GM21528 (cell line): Measurements from ENCODE around the gene CSRNP3.
"Not testable (repeated sequence)": the region's sequence is repeated elsewhere in the genome, so short reads cannot be mapped to it uniquely, and the experiment has no call there.

Experiments used
- ATAC-seq: cut with Tn5 transposase; IDR thresholded peaks from one replicate; pipeline ENCODE4 v1.9.1; 2021; ENCODE audit warnings: mild to moderate bottlenecking, moderate library complexity; ENCODE audit not compliant: unreplicated experiment, low FRiP score

CSRNP3 gene

GRCh38 chr2:165627470-165627869, 158.0 kb downstream of the CSRNP3 start:
- ATAC-seq, result no peak

DNA sequence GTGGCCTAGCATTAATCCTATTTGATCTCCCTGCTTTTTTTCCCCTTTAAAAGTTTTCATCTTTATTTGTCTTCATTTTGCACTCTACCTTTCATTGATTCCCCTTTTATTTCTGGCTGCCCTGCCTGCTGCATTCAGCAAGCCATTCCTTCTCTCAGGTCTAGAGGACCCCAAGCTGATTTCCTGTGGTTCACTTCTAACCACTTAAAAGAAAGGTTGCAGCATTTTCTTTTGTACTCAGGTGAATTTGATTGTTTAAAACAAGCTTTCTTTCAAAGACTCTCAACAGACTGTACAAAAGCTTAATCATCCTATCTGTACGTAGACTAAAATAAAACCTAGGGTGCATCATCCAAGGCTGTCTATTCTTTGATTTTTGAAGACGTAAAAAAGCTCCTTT, 160.3 kb downstream of the CSRNP3 start:
- no peak for ATAC-seq

GRCh38 chr2:165630236-165630635, 160.7 kb downstream of the CSRNP3 start:
- ATAC-seq, result no peak

- no peak for ATAC-seq
These were observed 161.6 kb downstream of the CSRNP3 start for GRCh38 chr2:165631089-165631488.

- no peak for ATAC-seq
These were observed 163.1 kb downstream of the CSRNP3 start for GRCh38 chr2:165632594-165632993.

- no peak for ATAC-seq
These were observed 163.9 kb downstream of the CSRNP3 start for GRCh38 chr2:165633431-165633830.

DNA sequence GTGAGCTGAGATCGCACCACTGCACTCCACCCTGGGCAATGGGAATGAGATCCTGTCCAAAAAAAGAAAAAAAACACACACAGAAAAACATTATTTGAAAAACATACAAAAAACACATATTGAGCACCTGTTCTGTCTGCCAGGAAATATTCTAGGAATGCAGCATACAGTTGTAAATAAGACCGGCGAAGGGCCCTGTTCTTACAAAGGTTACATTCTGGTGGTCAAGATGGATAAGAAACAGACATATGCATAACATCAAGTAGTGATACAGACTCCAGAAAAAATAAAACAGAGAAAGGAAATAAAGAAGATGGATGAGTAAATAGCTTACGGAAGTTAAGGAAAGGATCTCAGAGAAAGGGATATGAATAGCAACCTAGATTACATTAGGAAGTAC, 164.8 kb downstream of the CSRNP3 start:
- ATAC-seq, result no peak

DNA sequence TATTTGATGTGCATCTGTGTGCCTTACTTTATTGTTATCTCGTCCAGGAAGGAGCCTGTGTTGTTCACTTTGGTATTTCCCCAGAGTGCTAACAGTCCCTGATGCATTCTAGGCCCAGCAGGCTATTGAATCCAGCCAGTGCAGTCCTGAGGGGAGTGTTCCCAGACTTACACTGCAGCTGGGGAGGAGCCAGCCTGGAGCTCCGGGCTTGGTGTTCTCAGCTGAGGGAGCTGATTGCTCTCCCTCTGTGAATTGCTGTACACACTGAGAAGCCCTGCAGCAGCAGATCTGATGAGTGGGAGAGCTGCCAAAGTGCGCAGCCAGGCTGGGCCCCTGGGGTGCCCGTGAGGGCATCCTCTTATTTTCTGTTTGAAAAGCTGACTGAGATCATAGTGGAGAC, 165.4 kb downstream of the CSRNP3 start:
- no peak for ATAC-seq

- ATAC-seq, result no peak
These were observed 166.0 kb downstream of the CSRNP3 start for GRCh38 chr2:165635532-165635931.

DNA sequence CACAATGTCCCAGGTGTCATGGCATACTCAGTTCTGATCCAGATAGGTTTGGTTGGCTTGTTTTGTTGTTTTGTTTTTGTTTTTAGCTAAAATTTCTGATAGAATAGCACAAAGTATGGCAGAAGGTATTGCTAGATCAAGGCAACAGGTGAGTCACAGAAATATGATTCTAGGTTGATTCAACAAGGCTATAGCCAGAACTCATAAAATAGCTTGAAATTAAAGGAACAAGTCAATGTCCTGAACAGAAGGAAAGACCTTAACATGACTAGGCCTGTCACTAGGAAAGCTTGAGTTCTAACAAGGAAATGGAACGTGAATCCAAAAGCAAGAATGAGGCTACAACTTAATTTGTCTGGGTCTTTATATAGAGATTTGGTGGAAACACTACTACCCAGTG, 167.5 kb downstream of the CSRNP3 start:
- ATAC-seq, result no peak

- ATAC-seq, result no peak
These were observed 167.9 kb downstream of the CSRNP3 start for GRCh38 chr2:165637396-165637795.

- ATAC-seq, result no peak
These were observed 170.0 kb downstream of the CSRNP3 start for GRCh38 chr2:165639504-165639903.

GRCh38 chr2:165640247-165640929, 170.9 kb downstream of the CSRNP3 start:
- no peak for ATAC-seq

DNA sequence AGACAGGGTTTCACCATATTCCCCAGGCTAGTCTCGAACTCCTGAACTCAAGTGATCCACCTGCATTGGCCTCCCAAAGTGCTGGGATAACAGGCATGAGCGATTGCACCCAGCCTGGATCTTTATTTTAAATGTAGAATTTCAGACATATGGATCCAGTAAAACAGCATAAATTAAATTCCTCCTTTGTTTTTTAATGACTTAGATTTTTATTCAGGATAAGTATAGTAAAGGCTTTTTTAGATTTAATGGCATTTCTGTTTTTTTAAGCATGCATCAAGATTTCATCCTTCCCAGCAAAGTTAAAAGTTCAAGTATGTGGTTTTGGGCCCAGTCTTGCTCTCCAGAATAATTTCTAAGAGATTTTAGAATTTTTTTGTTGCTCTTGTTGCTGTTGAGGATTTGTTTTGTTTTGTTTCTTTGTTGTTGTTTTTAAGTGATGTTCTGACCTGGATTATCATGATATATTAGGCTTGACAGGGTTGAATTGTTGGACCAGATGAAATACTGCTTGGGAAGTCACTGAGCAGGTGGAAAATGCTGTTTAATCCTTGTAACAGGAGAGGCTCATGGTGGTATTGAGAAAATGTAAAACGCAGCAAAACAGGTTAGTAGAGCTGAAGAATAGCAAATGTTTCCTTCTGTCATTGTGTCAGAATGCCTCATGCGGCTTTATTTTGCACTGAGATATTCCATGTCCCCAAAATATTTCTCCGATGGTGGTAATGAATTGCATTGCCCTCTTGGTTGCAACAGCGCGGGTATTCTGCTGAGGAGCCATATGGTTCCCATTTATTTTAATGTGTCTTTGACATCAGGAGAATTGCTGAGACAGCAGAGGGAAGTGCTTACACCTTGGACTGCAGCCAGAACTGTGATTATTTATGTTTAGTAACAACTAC, 176.7 kb downstream of the CSRNP3 start:
- ATAC-seq, result no peak

DNA sequence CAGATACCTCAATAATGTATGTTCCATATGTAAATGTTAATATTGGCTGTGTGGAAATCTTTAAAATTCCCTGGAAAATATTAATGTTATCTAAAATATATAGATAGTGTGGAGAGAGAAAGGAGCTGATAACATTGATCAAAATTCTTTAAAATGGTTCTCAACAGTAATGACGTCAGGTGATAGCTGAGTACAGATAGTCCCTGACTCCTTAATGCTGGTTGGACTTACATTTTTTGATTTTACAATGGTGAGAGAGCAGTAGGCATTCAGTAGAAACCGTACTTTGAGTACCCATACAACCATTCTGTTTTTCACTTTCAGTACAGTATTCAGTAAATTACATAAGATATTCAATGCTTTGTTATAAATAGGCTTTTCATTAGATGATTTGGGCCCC, 177.9 kb downstream of the CSRNP3 start:
- no peak for ATAC-seq

DNA sequence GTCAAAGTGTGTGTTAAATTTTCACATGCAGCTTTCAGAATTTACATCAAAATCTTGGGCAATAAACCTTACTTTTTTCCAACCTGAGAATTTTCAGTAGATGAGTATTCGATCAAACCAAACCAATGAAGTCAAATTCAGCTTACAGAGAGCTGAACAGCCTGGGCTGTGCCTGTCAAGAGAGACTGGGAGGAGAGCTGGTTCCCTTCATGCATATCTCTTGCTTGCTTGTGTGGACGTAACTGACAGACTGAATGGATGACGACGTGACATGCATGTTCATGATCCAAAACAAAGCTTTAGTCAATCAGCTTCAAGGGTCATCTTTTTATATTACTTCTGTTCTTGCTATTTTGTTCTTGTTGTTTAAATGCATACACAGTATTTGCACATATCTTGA, 179.3 kb downstream of the CSRNP3 start:
- no peak for ATAC-seq

DNA sequence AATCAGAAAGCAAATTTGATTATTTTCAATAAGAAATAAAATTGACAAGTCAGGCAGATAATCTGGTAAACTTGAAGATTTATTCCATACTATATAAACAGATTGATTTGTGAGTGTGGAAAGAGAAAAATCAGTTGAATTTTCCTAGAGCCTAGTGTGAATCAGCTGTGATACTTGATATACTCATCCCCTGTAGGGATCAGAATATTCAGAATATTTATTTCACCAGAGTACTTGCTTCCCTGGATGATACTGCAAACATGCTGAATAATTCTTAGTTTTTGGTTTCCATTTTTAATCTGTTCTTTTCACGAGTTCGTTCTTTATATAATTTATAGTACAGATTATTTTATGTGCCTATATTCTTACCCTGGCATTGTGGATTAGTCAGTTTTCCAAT, 181.7 kb downstream of the CSRNP3 start:
- no peak for ATAC-seq

- ATAC-seq, result no peak
These were observed 186.2 kb downstream of the CSRNP3 start for GRCh38 chr2:165655661-165656060.

DNA sequence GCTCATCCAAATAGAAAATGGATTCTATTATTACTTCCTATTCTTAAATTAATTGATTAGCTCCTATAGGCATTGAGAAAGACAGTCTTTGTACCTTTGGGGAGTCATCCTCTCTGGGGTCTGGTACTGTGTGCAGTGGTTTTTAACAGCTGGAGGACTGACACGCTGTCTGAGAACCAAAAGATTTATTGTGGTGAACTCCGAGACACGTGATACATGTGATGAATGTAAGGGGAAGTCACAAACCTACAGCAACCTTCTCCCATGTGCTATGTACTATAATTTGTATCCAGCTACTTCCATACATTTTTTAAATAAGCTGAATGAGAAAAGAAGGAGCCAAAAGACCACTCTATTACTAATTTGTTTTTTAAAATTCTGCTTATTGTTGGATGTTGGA, 190.9 kb downstream of the CSRNP3 start:
- ATAC-seq, result no peak

- no peak for ATAC-seq
These were observed 193.2 kb downstream of the CSRNP3 start for GRCh38 chr2:165662720-165663119.

- ATAC-seq, result no peak
These were observed 196.1 kb downstream of the CSRNP3 start for GRCh38 chr2:165665614-165666013.

GRCh38 chr2:165666073-165666472, 196.6 kb downstream of the CSRNP3 start:
- ATAC-seq, result not testable (repeated sequence)
